NCI-H1694 treated with DMSO at 0.1 percent for 48 hours (cell line): ENCODE results near the gene TTLL6.
"Not testable (repeated sequence)": the region's sequence is repeated elsewhere in the genome, so short reads cannot be mapped to it uniquely, and the experiment has no call there.

Source experiments
- DNase-seq: peaks from one replicate; lab custom pipeline; 2025; lab: John Stamatoyannopoulos, UW

TTLL6 gene

GRCh38 chr17:48815311-48815710 is 1.7 kb downstream of the TTLL6 start:
- no peak for DNase-seq

- peak; percentile 10 for DNase-seq
These were observed 2.5 kb downstream of the TTLL6 start for GRCh38 chr17:48814504-48814903.

GRCh38 chr17:48812001-48812400 is 5.0 kb downstream of the TTLL6 start:
- DNase-seq: no peak

- DNase-seq: no peak
These were observed 7.8 kb downstream of the TTLL6 start for GRCh38 chr17:48809182-48809581.

- DNase-seq: peak; percentile 42
These were observed 12.1 kb downstream of the TTLL6 start for GRCh38 chr17:48804936-48805411.

GRCh38 chr17:48800626-48801217 is 16.3 kb downstream of the TTLL6 start:
- no peak for DNase-seq

GRCh38 chr17:48799069-48799723 is 17.8 kb downstream of the TTLL6 start:
- DNase-seq: no peak

- not testable (repeated sequence) for DNase-seq
These were observed 20.9 kb downstream of the TTLL6 start for GRCh38 chr17:48796163-48796522.

GRCh38 chr17:48795444-48796162 is 21.4 kb downstream of the TTLL6 start:
- no peak for DNase-seq

GRCh38 chr17:48792033-48792798 is 24.8 kb downstream of the TTLL6 start:
- DNase-seq: no peak

GRCh38 chr17:48791128-48792032 is 25.6 kb downstream of the TTLL6 start:
- DNase-seq: peak; percentile 10

GRCh38 chr17:48790607-48791127 is 26.4 kb downstream of the TTLL6 start:
- DNase-seq: no peak

- DNase-seq: no peak
These were observed 29.2 kb downstream of the TTLL6 start for GRCh38 chr17:48787828-48788227.

GRCh38 chr17:48779421-48779820 is 37.6 kb downstream of the TTLL6 start:
- DNase-seq: no peak

GRCh38 chr17:48776602-48777001 is 40.4 kb downstream of the TTLL6 start:
- DNase-seq: no peak

- DNase-seq: no peak
These were observed 43.8 kb downstream of the TTLL6 start for GRCh38 chr17:48773245-48773644.

GRCh38 chr17:48770954-48771353 is 46.1 kb downstream of the TTLL6 start:
- DNase-seq: no peak

GRCh38 chr17:48769009-48769675 is 47.9 kb downstream of the TTLL6 start:
- no peak for DNase-seq

GRCh38 chr17:48767263-48767774 is 49.7 kb downstream of the TTLL6 start:
- DNase-seq: no peak

- DNase-seq: no peak
These were observed 55.9 kb downstream of the TTLL6 start for GRCh38 chr17:48761114-48761513.
